ENCODE data around the gene GJC1.

The GJC1 gene

GRCh38 chr17:44760474-44761308 lies 69.4 kb downstream of the GJC1 start:
- TF ChIP-seq FOXP2 (optimal IDR thresholded peaks at IDR 0.05; ENCODE audit: borderline replicate concordance, extremely low read depth, extremely low read length, insufficient read depth) (no peak), POLR2AphosphoS5 (IDR thresholded peaks at IDR 0.05; ENCODE audit: low read depth, low read length) (no peak), REST (IDR thresholded peaks at IDR 0.05; ENCODE audit: insufficient read depth in 1 of 2, low read depth in 2 of 2, low read length in 2 of 2) (no peak), TAF1 (IDR thresholded peaks at IDR 0.05; ENCODE audit: borderline replicate concordance, insufficient read depth, low read length) (no peak), SIN3A (IDR thresholded peaks at IDR 0.05; ENCODE audit: borderline replicate concordance, insufficient read depth, low read length) (no peak)

- no peak for TF ChIP-seq REST (IDR thresholded peaks at IDR 0.05; ENCODE audit: insufficient read depth in 1 of 2, low read depth in 2 of 2, low read length in 2 of 2)
- TF ChIP-seq TAF1 (IDR thresholded peaks at IDR 0.05; ENCODE audit: borderline replicate concordance, insufficient read depth, low read length), result no peak
- no peak for TF ChIP-seq FOXP2 (optimal IDR thresholded peaks at IDR 0.05; ENCODE audit: borderline replicate concordance, extremely low read depth, extremely low read length, insufficient read depth)
- no peak for TF ChIP-seq SIN3A (IDR thresholded peaks at IDR 0.05; ENCODE audit: borderline replicate concordance, insufficient read depth, low read length)
- no peak for TF ChIP-seq POLR2AphosphoS5 (IDR thresholded peaks at IDR 0.05; ENCODE audit: low read depth, low read length)
Observed at GRCh38 chr17:44759916-44760243, 70.2 kb downstream of the GJC1 start.

GRCh38 chr17:44759086-44759915 lies 70.8 kb downstream of the GJC1 start:
- no peak for TF ChIP-seq TAF1 (IDR thresholded peaks at IDR 0.05; ENCODE audit: borderline replicate concordance, insufficient read depth, low read length)
- TF ChIP-seq FOXP2 (optimal IDR thresholded peaks at IDR 0.05; ENCODE audit: borderline replicate concordance, extremely low read depth, extremely low read length, insufficient read depth), result no peak
- no peak for TF ChIP-seq REST (IDR thresholded peaks at IDR 0.05; ENCODE audit: insufficient read depth in 1 of 2, low read depth in 2 of 2, low read length in 2 of 2)
- no peak for TF ChIP-seq SIN3A (IDR thresholded peaks at IDR 0.05; ENCODE audit: borderline replicate concordance, insufficient read depth, low read length)
- no peak for TF ChIP-seq POLR2AphosphoS5 (IDR thresholded peaks at IDR 0.05; ENCODE audit: low read depth, low read length)

- TF ChIP-seq FOXP2 (optimal IDR thresholded peaks at IDR 0.05; ENCODE audit: borderline replicate concordance, extremely low read depth, extremely low read length, insufficient read depth) (no peak), REST (IDR thresholded peaks at IDR 0.05; ENCODE audit: insufficient read depth in 1 of 2, low read depth in 2 of 2, low read length in 2 of 2) (no peak), TAF1 (IDR thresholded peaks at IDR 0.05; ENCODE audit: borderline replicate concordance, insufficient read depth, low read length) (no peak), SIN3A (IDR thresholded peaks at IDR 0.05; ENCODE audit: borderline replicate concordance, insufficient read depth, low read length) (no peak), POLR2AphosphoS5 (IDR thresholded peaks at IDR 0.05; ENCODE audit: low read depth, low read length) (no peak)
Observed at GRCh38 chr17:44758414-44759085, 71.5 kb downstream of the GJC1 start, which contains the start of gene ADAM11. TSS of gene ADAM11 (plus strand) at chr17:44758988. CDS start at chr17:44759200, 212 bp downstream.
